CD14-positive monocyte (primary cell): ENCODE results near the gene NOP53. TPM values are rescaled to one million over a fixed set of nuclear protein-coding genes. Genes with fewer than 3 reads are reported as not detected.

Source experiments
- DNase-seq, 3 donors: peaks; one replicate each; pipeline ENCODE4 v3.0.0-alpha.2; 2011 to 2022
- H2AFZ ChIP-seq: 2 replicates; pipeline ENCODE4 v1.6.0; 2012; ENCODE audit warnings: mild to moderate bottlenecking, low read depth, low read length, inconsistent platforms; ENCODE audit not compliant: insufficient read depth, poor library complexity, severe bottlenecking
- H3K27ac ChIP-seq, 2 donors: 1 replicate in 1 of 2; 2 replicates in 1 of 2; pipeline ENCODE4 v1.5.1; 2012 to 2013; ENCODE audit warnings: low read length in 2 of 2, control low read depth in 1 of 2, inconsistent platforms in 1 of 2, low read depth in 1 of 2, mild to moderate bottlenecking in 1 of 2
- H3K27me3 ChIP-seq, 2 donors: one replicate each; pipeline versions ENCODE4 v1.6.0 to v1.6.1; 2011 to 2013; ENCODE audit warnings: low read length in 2 of 2; ENCODE audit not compliant: control insufficient read depth in 2 of 2, insufficient read depth in 2 of 2
- H3K36me3 ChIP-seq, 2 donors: replicated peaks in 1 of 2; 1 replicate in 1 of 2; 2 replicates in 1 of 2; pipeline versions ENCODE4 v1.5.1 to v1.6.1; 2012 to 2013; ENCODE audit warnings: low read length in 2 of 2, control low read depth in 1 of 2, inconsistent platforms in 1 of 2, mild to moderate bottlenecking in 1 of 2; ENCODE audit not compliant: insufficient read depth in 2 of 2, control insufficient read depth in 1 of 2
- H3K4me1 ChIP-seq, 2 donors: 1 replicate in 1 of 2; 2 replicates in 1 of 2; pipeline versions ENCODE4 v1.5.1 to v1.6.1; 2012 to 2013; ENCODE audit warnings: low read length in 2 of 2, control low read depth in 1 of 2, inconsistent platforms in 1 of 2, mild to moderate bottlenecking in 1 of 2, moderate library complexity in 1 of 2; ENCODE audit not compliant: insufficient read depth in 2 of 2, control insufficient read depth in 1 of 2
- H3K4me2 ChIP-seq: replicated peaks from 2 replicates; pipeline ENCODE3; 2012; ENCODE audit warnings: low read length, moderate library complexity, mild to moderate bottlenecking; ENCODE audit not compliant: poor library complexity, severe bottlenecking; ENCODE audit errors: extremely low read depth
- H3K4me3 ChIP-seq, 3 experiments: fragments of 200-600 bp in 1 of 3; sonication (generic) in 1 of 3; replicated peaks in 1 of 3; 1 replicate in 2 of 3; 2 replicates in 1 of 3; pipeline ENCODE4 v1.5.1; 2011 to 2013; ENCODE audit warnings: low read length in 3 of 3, mild to moderate bottlenecking in 3 of 3, control low read depth in 2 of 3, low read depth in 2 of 3, inconsistent platforms in 1 of 3, moderate library complexity in 1 of 3
- H3K79me2 ChIP-seq: 2 replicates; pipeline ENCODE4 v1.6.0; 2012; ENCODE audit warnings: mild to moderate bottlenecking, control low read depth, inconsistent platforms, low read length, moderate library complexity; ENCODE audit not compliant: insufficient read depth
- H3K9ac ChIP-seq: 2 replicates; pipeline ENCODE4 v1.6.0; 2017; ENCODE audit warnings: low read length, mild to moderate bottlenecking; ENCODE audit not compliant: insufficient read depth, poor library complexity, severe bottlenecking
- H3K9me3 ChIP-seq, 2 donors: replicated peaks in 1 of 2; 1 replicate in 1 of 2; 2 replicates in 1 of 2; pipeline versions ENCODE4 v1.5.1 to v1.6.1; 2012 to 2013; ENCODE audit warnings: low read length in 2 of 2, control low read depth in 1 of 2; ENCODE audit not compliant: control insufficient read depth in 1 of 2, insufficient read depth in 1 of 2
- H4K20me1 ChIP-seq: 2 replicates; pipeline ENCODE4 v1.6.0; 2012; ENCODE audit warnings: mild to moderate bottlenecking, low read length, control low read depth, moderate library complexity; ENCODE audit not compliant: insufficient read depth
- H3K27ac Mint-ChIP-seq, 7 donors: one replicate each; pipeline ENCODE4 v1.8.0; 2020; ENCODE audit warnings: mild to moderate bottlenecking in 7 of 7, mixed read lengths in 7 of 7, moderate library complexity in 6 of 7, inconsistent platforms in 2 of 7
- H3K27me3 Mint-ChIP-seq, 3 donors: one replicate each; pipeline ENCODE4 v1.8.0; 2021 to 2022; ENCODE audit warnings: low read depth in 3 of 3, mild to moderate bottlenecking in 3 of 3, mixed read lengths in 3 of 3, moderate library complexity in 3 of 3, inconsistent platforms in 1 of 3
- H3K36me3 Mint-ChIP-seq, 2 donors: one replicate each; pipeline ENCODE4 v1.8.0; 2020; ENCODE audit warnings: mixed read lengths in 2 of 2, inconsistent platforms in 1 of 2, mild to moderate bottlenecking in 1 of 2
- H3K4me1 Mint-ChIP-seq: one replicate; pipeline ENCODE4 v1.8.0; 2020; ENCODE audit warnings: mild to moderate bottlenecking, mixed read lengths
- H3K4me3 Mint-ChIP-seq, 2 donors: one replicate each; pipeline ENCODE4 v1.8.0; 2020; ENCODE audit warnings: mild to moderate bottlenecking in 2 of 2, mixed read lengths in 2 of 2, moderate library complexity in 1 of 2
- H3K9me3 Mint-ChIP-seq, 7 donors: one replicate each; pipeline ENCODE4 v1.8.0; 2020 to 2022; ENCODE audit warnings: mixed read lengths in 7 of 7, mild to moderate bottlenecking in 6 of 7, moderate library complexity in 6 of 7, inconsistent platforms in 2 of 7
- WGBS: methylation state at CpG from one replicate; pipeline ENCODE4 v1.1.5; 2013; ENCODE audit warnings: missing lambda C conversion rate; ENCODE audit not compliant: insufficient coverage; 5-methylcytosine and 5-hydroxymethylcytosine counted together
- intact Hi-C, 2 donors: fragments of 100-400 bp; cut with micrococcal nuclease; formaldehyde crosslinking; loops; one replicate each; pipeline versions ENCODE4 v1.15.0 to v1.15.1; 2023
- polyA plus RNA-seq, 3 donors: library from polyadenylated mRNA; depleted of rRNA in 1 of 3; unstranded in 2 of 3; stranded (reverse) in 1 of 3; fragments of 300-500 nt in 2 of 3; fragments of >200 nt in 1 of 3; fragmentation: Illumina TruSeq in 2 of 3; gene quantifications; 1 replicate in 2 of 3; 2 replicates in 1 of 3; pipeline ENCODE4 v1.2.3, GENCODE V29; 2012 to 2021
- TF ChIP-seq, protein P1 (sequence below): fragments of 200-600 bp; IDR thresholded peaks from one replicate; pipeline ENCODE4 v1.8.0; 2022; ENCODE audit warnings: antibody characterized with exemption, mild to moderate bottlenecking

NOP53 gene
- polyA plus RNA-seq, 3 donors, result 47.5 to 193 (median 70.4) TPM

DNA sequence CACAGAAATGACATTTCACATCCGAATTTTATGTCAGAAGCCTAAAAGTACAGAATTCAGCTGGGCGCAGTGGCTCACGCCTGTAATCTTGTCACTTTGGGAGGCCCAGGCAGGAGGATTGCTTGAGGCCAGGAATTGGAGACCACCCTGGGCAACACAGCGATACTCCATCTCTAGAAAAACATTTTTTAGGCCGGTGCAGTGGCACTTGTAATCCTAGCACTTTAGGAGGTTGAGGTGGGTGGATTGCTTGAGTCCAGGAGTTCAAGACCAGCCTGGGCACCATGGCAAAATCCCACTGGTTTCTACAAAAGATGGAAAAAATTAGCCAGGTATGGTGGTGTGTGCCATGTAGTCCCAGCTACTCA is 15.3 kb downstream of the NOP53 start:
- TF ChIP-seq, protein P1, sequence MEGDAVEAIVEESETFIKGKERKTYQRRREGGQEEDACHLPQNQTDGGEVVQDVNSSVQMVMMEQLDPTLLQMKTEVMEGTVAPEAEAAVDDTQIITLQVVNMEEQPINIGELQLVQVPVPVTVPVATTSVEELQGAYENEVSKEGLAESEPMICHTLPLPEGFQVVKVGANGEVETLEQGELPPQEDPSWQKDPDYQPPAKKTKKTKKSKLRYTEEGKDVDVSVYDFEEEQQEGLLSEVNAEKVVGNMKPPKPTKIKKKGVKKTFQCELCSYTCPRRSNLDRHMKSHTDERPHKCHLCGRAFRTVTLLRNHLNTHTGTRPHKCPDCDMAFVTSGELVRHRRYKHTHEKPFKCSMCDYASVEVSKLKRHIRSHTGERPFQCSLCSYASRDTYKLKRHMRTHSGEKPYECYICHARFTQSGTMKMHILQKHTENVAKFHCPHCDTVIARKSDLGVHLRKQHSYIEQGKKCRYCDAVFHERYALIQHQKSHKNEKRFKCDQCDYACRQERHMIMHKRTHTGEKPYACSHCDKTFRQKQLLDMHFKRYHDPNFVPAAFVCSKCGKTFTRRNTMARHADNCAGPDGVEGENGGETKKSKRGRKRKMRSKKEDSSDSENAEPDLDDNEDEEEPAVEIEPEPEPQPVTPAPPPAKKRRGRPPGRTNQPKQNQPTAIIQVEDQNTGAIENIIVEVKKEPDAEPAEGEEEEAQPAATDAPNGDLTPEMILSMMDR, result no peak

DNA sequence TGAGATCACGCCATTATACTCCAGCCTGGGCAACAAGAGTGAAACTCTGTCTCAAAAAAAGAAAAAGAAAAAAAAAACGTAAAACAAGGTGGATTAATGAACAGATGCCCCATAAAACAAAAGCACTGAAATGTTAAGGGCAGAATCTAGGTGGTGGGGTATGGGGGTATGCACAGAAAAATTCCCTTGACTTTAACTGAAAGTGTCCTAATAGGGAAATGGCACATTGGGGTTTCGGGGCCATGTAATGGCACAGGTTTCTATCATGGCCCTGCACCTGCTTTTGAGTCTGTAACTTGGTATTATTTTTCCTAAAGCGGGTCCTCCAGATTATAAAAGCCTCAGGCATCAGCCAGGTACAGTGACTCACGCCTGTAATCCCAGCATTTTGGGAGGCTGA is 16.2 kb downstream of the NOP53 start:
- no peaks in the 10 kb centered on the region for H3K79me2 ChIP-seq
- TF ChIP-seq, protein P1, result no peak
- H3K36me3 ChIP-seq, result peaks cover 19 to 27% of the 10 kb centered on the region in 2 donors
- no peak overlapping the region for H3K27ac ChIP-seq
- Mint-ChIP-seq H3K4me3 (no peak overlapping the region), H3K27me3 (peaks cover 0 to 1% (median 0%) of the 10 kb centered on the region in 3 donors), H3K9me3 (peaks cover 0 to 8% (median 4%) of the 10 kb centered on the region in 7 donors), H3K36me3 (peaks cover 29 to 38% of the 10 kb centered on the region in 2 donors), H3K4me1 (no peaks in the 10 kb centered on the region), H3K27ac (no peak overlapping the region)
- H4K20me1 ChIP-seq, result no peaks in the 10 kb centered on the region
- H3K9ac ChIP-seq, result no peak overlapping the region
- intact Hi-C loops, result no loop called here
- no peak overlapping the region for H3K4me3 ChIP-seq
- H3K9me3 ChIP-seq, result no peaks in the 10 kb centered on the region
- 90% methylated on average over 2 of the region's 5 CpGs for WGBS
- no peaks in the 10 kb centered on the region for H3K27me3 ChIP-seq
- no peak overlapping the region for H3K4me2 ChIP-seq
- H3K4me1 ChIP-seq, result no peaks in the 10 kb centered on the region
- DNase-seq, result no peak
- no peak overlapping the region for H2AFZ ChIP-seq

More for the DNA sequence above, 15.3 kb downstream of the NOP53 start:
- peaks cover 36 to 47% of the 10 kb centered on the region in 2 donors for H3K36me3 Mint-ChIP-seq
- H3K9me3 Mint-ChIP-seq, result peaks cover 0 to 8% (median 4%) of the 10 kb centered on the region in 7 donors
- no peaks in the 10 kb centered on the region for H3K79me2 ChIP-seq
- no peak overlapping the region for H2AFZ ChIP-seq
- H3K36me3 ChIP-seq, result peaks cover 28 to 37% of the 10 kb centered on the region in 2 donors
- no peak overlapping the region for H3K4me2 ChIP-seq
- no peak overlapping the region for H3K4me3 ChIP-seq
- 80% methylated on average over 5 of the region's 5 CpGs for WGBS
- H3K27me3 Mint-ChIP-seq, result peaks cover 0 to 1% (median 0%) of the 10 kb centered on the region in 3 donors
- H4K20me1 ChIP-seq, result peaks cover 5% of the 10 kb centered on the region
- intact Hi-C loops, result no loop called here
- no peaks in the 10 kb centered on the region for H3K4me1 ChIP-seq
- no peaks in the 10 kb centered on the region for H3K27me3 ChIP-seq
- H3K4me1 Mint-ChIP-seq, result no peaks in the 10 kb centered on the region
- no peak overlapping the region for H3K4me3 Mint-ChIP-seq
- H3K9me3 ChIP-seq, result no peaks in the 10 kb centered on the region
- H3K27ac Mint-ChIP-seq, result no peak overlapping the region
- no peak overlapping the region for H3K27ac ChIP-seq
- DNase-seq, result no peak
- H3K9ac ChIP-seq, result no peak overlapping the region
